Uterus (tissue), 2 donors: ENCODE measurements around the gene EIF4A2.

Source experiments
- CTCF ChIP-seq, 4 experiments: fragments of 200-600 bp in 2 of 4; fragments of 450-650 bp in 2 of 4; sonication (generic) in 2 of 4; IDR thresholded peaks; one replicate each; pipeline ENCODE4 v1.5.1; 2016 to 2019; ENCODE audit warnings: antibody characterized with exemption in 4 of 4, mild to moderate bottlenecking in 2 of 4, moderate library complexity in 1 of 4
- POLR2A ChIP-seq, 2 donors: fragments of 450-650 bp; IDR thresholded peaks; one replicate each; pipeline ENCODE4 v1.6.1; 2016; ENCODE audit warnings: antibody characterized with exemption in 2 of 2, mild to moderate bottlenecking in 1 of 2, moderate library complexity in 1 of 2

- TF ChIP-seq CTCF (IDR thresholded peaks at IDR 0.05), result no peak
- no peak for TF ChIP-seq POLR2A (IDR thresholded peaks at IDR 0.05)
Observed at GRCh38 chr3:186760141-186760833, 23.1 kb upstream of the EIF4A2 start.
